HEK293 (cell line): ENCODE results near the gene ECI1.

Experiments
- GLI2 ChIP-seq: fragments of 450-650 bp; formaldehyde crosslinking; IDR thresholded peaks from 2 replicates; pipeline ENCODE4; 2017; ENCODE audit warnings: missing biosample characterization, missing genetic modification characterization, low read depth, borderline replicate concordance
- INSM2 ChIP-seq: fragments of 450-650 bp; formaldehyde crosslinking; IDR thresholded peaks from 2 replicates; pipeline ENCODE4 v1.5.1; 2016; ENCODE audit warnings: missing biosample characterization, missing genetic modification characterization
- OVOL3 ChIP-seq: fragments of 450-650 bp; formaldehyde crosslinking; IDR thresholded peaks from 2 replicates; pipeline ENCODE4 v1.5.1; 2016; ENCODE audit warnings: missing biosample characterization, missing genetic modification characterization
- YY2 ChIP-seq: fragments of 450-650 bp; formaldehyde crosslinking; IDR thresholded peaks from 2 replicates; pipeline ENCODE4 v1.5.1; 2016; ENCODE audit warnings: missing biosample characterization, missing genetic modification characterization
- ZBTB11 ChIP-seq: fragments of 450-650 bp; formaldehyde crosslinking; conservative IDR thresholded peaks from 2 replicates; pipeline ENCODE4 v1.5.1; 2016; ENCODE audit warnings: low read depth, missing biosample characterization, missing genetic modification characterization
- ZBTB17 ChIP-seq: fragments of 450-650 bp; formaldehyde crosslinking; IDR thresholded peaks from 2 replicates; pipeline ENCODE4 v1.5.1; 2016; ENCODE audit warnings: missing biosample characterization, missing genetic modification characterization
- ZBTB21 ChIP-seq: fragments of 450-650 bp; formaldehyde crosslinking; IDR thresholded peaks from 2 replicates; pipeline ENCODE4 v1.5.1; 2017; ENCODE audit warnings: missing biosample characterization, missing genetic modification characterization
- ZFP3 ChIP-seq: fragments of 450-650 bp; formaldehyde crosslinking; IDR thresholded peaks from 2 replicates; pipeline ENCODE4 v1.5.1; 2016; ENCODE audit warnings: low read depth, missing biosample characterization, missing genetic modification characterization
- ZNF133 ChIP-seq: fragments of 450-650 bp; formaldehyde crosslinking; IDR thresholded peaks from 2 replicates; pipeline ENCODE4 v1.5.1; 2016; ENCODE audit warnings: missing biosample characterization, missing genetic modification characterization
- ZNF146 ChIP-seq: fragments of 450-650 bp; formaldehyde crosslinking; IDR thresholded peaks from 2 replicates; pipeline ENCODE4 v1.5.1; 2016; ENCODE audit warnings: missing biosample characterization, missing genetic modification characterization
- ZNF214 ChIP-seq: fragments of 450-650 bp; formaldehyde crosslinking; IDR thresholded peaks from 2 replicates; pipeline ENCODE4 v1.5.1; 2017; ENCODE audit warnings: missing biosample characterization, mild to moderate bottlenecking, missing genetic modification characterization, borderline replicate concordance
- ZNF280C ChIP-seq: fragments of 450-650 bp; formaldehyde crosslinking; IDR thresholded peaks from 2 replicates; pipeline ENCODE4 v1.5.1; 2016; ENCODE audit warnings: missing biosample characterization, missing genetic modification characterization
- ZNF335 ChIP-seq: fragments of 450-650 bp; formaldehyde crosslinking; conservative IDR thresholded peaks from 2 replicates; pipeline ENCODE4 v1.5.1; 2016; ENCODE audit warnings: missing biosample characterization, missing genetic modification characterization
- ZNF350 ChIP-seq: fragments of 450-650 bp; formaldehyde crosslinking; IDR thresholded peaks from 2 replicates; pipeline ENCODE4 v1.5.0; 2017; ENCODE audit warnings: missing biosample characterization, mild to moderate bottlenecking, missing genetic modification characterization
- ZNF398 ChIP-seq: fragments of 450-650 bp; formaldehyde crosslinking; IDR thresholded peaks from 2 replicates; pipeline ENCODE4 v1.5.1; 2017; ENCODE audit warnings: missing biosample characterization, missing genetic modification characterization
- ZNF426 ChIP-seq: fragments of 450-650 bp; formaldehyde crosslinking; IDR thresholded peaks from 2 replicates; pipeline ENCODE4 v1.5.1; 2017; ENCODE audit warnings: missing biosample characterization, missing genetic modification characterization, mild to moderate bottlenecking, inconsistent platforms, moderate library complexity
- ZNF488 ChIP-seq: fragments of 450-650 bp; formaldehyde crosslinking; IDR thresholded peaks from 2 replicates; pipeline ENCODE4 v1.5.1; 2016; ENCODE audit warnings: missing biosample characterization, missing genetic modification characterization
- ZNF501 ChIP-seq: fragments of 450-650 bp; formaldehyde crosslinking; IDR thresholded peaks from 2 replicates; pipeline ENCODE4 v1.5.1; 2016; ENCODE audit warnings: missing biosample characterization, missing genetic modification characterization
- ZNF514 ChIP-seq: fragments of 450-650 bp; formaldehyde crosslinking; IDR thresholded peaks from 2 replicates; pipeline ENCODE4 v1.5.1; 2016; ENCODE audit warnings: missing biosample characterization, missing genetic modification characterization
- ZNF529 ChIP-seq: fragments of 450-650 bp; formaldehyde crosslinking; IDR thresholded peaks from 2 replicates; pipeline ENCODE4 v1.5.1; 2017; ENCODE audit warnings: missing genetic modification characterization, missing biosample characterization; ENCODE audit not compliant: insufficient replicate concordance
- ZNF558 ChIP-seq: fragments of 450-650 bp; formaldehyde crosslinking; IDR thresholded peaks from 2 replicates; pipeline ENCODE4 v1.5.1; 2016; ENCODE audit warnings: missing biosample characterization, missing genetic modification characterization
- ZNF561 ChIP-seq: fragments of 450-650 bp; IDR thresholded peaks from 2 replicates; pipeline ENCODE4 v1.5.1; 2018; ENCODE audit warnings: missing biosample characterization, missing genetic modification characterization, borderline replicate concordance
- ZNF571 ChIP-seq: fragments of 450-650 bp; formaldehyde crosslinking; IDR thresholded peaks from 2 replicates; pipeline ENCODE4 v1.5.0; 2017; ENCODE audit warnings: missing biosample characterization, missing genetic modification characterization
- ZNF623 ChIP-seq: fragments of 450-650 bp; formaldehyde crosslinking; IDR thresholded peaks from 2 replicates; pipeline ENCODE4 v1.5.1; 2016; ENCODE audit warnings: missing biosample characterization, missing genetic modification characterization
- ZNF660 ChIP-seq: fragments of 450-650 bp; IDR thresholded peaks from 2 replicates; pipeline ENCODE4 v1.5.1; 2018; ENCODE audit warnings: missing biosample characterization, mild to moderate bottlenecking, missing genetic modification characterization
- ZNF704 ChIP-seq: fragments of 450-650 bp; formaldehyde crosslinking; IDR thresholded peaks from 2 replicates; pipeline ENCODE4 v1.5.1; 2016; ENCODE audit warnings: missing biosample characterization, missing genetic modification characterization
- ZNF768 ChIP-seq: fragments of 450-650 bp; formaldehyde crosslinking; IDR thresholded peaks from 2 replicates; pipeline ENCODE4 v1.5.1; 2018; ENCODE audit warnings: missing biosample characterization, mild to moderate bottlenecking, missing genetic modification characterization
- ZNF777 ChIP-seq: fragments of 450-650 bp; formaldehyde crosslinking; IDR thresholded peaks from 2 replicates; pipeline ENCODE4 v1.5.1; 2017; ENCODE audit warnings: missing biosample characterization, missing genetic modification characterization, borderline replicate concordance

Gene ECI1

GRCh38 chr16:2213817-2214718 lies 37.3 kb downstream of the ECI1 start (continued):
- TF ChIP-seq ZNF777 (tag by site-specific recombination) (no peak), ZNF398 (tag by site-specific recombination) (no peak), ZNF146 (tag by site-specific recombination) (no peak), ZBTB21 (tag by site-specific recombination) (no peak), ZBTB17 (tag by site-specific recombination) (peak; percentile 88), ZFP3 (tag by site-specific recombination) (no peak), ZNF350 (tag by site-specific recombination) (no peak), ZBTB11 (tag by site-specific recombination) (peak; percentile 71), ZNF660 (0 out of 2 replicates have a peak, but pooled peaks have one; percentile 44), INSM2 (tag by site-specific recombination) (no peak), ZNF529 (tag by site-specific recombination) (no peak), OVOL3 (no peak), ZNF335 (tag by site-specific recombination) (peak; percentile 38), ZNF488 (no peak), ZNF133 (tag by site-specific recombination) (no peak), ZNF704 (no peak), ZNF280C (tag by site-specific recombination) (no peak), ZNF426 (tag by site-specific recombination) (no peak), YY2 (tag by site-specific recombination) (no peak), GLI2 (tag by site-specific recombination) (no peak), ZNF571 (tag by site-specific recombination) (no peak), ZNF561 (tag by site-specific recombination) (no peak), ZNF623 (tag by site-specific recombination) (no peak), ZNF214 (no peak), ZNF558 (tag by site-specific recombination) (no peak), ZNF514 (tag by site-specific recombination) (no peak), ZNF501 (tag by site-specific recombination) (no peak), ZNF768 (tag by site-specific recombination) (no peak)
